Gastroesophageal sphincter (tissue), 4 donors: ENCODE data around the gene CDCA7L. TPM values are rescaled to one million over a fixed set of nuclear protein-coding genes. Genes with fewer than 3 reads are reported as not detected.

Experiments
- ATAC-seq: fragments of 150-250 bp; one replicate; pipeline ENCODE4 v1.9.1; 2016; ENCODE audit warnings: mild to moderate bottlenecking, moderate library complexity
- H3K27ac ChIP-seq, 4 donors: fragments of 200-600 bp; sonication (generic) in 3 of 4; 1 replicate in 3 of 4; 2 replicates in 1 of 4; pipeline ENCODE4 v1.5.1; 2016 to 2019
- H3K27me3 ChIP-seq: fragments of 200-600 bp; sonication (generic); one replicate; pipeline ENCODE4 v1.5.1; 2019
- H3K36me3 ChIP-seq, 2 donors: fragments of 200-600 bp; sonication (generic); one replicate each; pipeline ENCODE4 v1.5.1; 2019; ENCODE audit warnings: control low read depth in 1 of 2
- H3K4me1 ChIP-seq, 3 donors: fragments of 200-600 bp; sonication (generic); 1 replicate in 2 of 3; 2 replicates in 1 of 3; pipeline ENCODE4 v1.5.1; 2016 to 2019; ENCODE audit warnings: control low read depth in 2 of 3
- H3K4me3 ChIP-seq, 2 donors: fragments of 200-600 bp; sonication (generic); one replicate each; pipeline ENCODE4 v1.5.1; 2019; ENCODE audit warnings: mild to moderate bottlenecking in 1 of 2, moderate library complexity in 1 of 2
- H3K9me3 ChIP-seq, 3 donors: fragments of 200-600 bp; sonication (generic); one replicate each; pipeline ENCODE4 v1.5.1; 2017 to 2019; ENCODE audit warnings: control low read depth in 2 of 3
- CTCF ChIP-seq, 4 experiments: fragments of 200-600 bp in 2 of 4; fragments of 450-650 bp in 2 of 4; sonication (generic) in 1 of 4; IDR thresholded peaks; one replicate each; pipeline ENCODE4 v1.5.1; 2017 to 2019; ENCODE audit warnings: antibody characterized with exemption in 4 of 4, mild to moderate bottlenecking in 2 of 4, moderate library complexity in 2 of 4
- EP300 ChIP-seq: sonication (generic); formaldehyde crosslinking; IDR thresholded peaks from one replicate; pipeline ENCODE4 v1.6.1; 2017; ENCODE audit warnings: antibody characterized with exemption, mild to moderate bottlenecking
- POLR2A ChIP-seq, 2 donors: fragments of 450-650 bp; IDR thresholded peaks; one replicate each; pipeline ENCODE4 v1.6.1; 2017; ENCODE audit warnings: antibody characterized with exemption in 2 of 2, mild to moderate bottlenecking in 2 of 2, moderate library complexity in 1 of 2
- POLR2AphosphoS5 ChIP-seq: sonication (generic); formaldehyde crosslinking; IDR thresholded peaks from one replicate; pipeline ENCODE4 v1.6.1; 2017; ENCODE audit warnings: antibody characterized with exemption
- WGBS, 2 donors: methylation state at CpG; one replicate each; pipeline ENCODE4 v1.1.5; 2018; ENCODE audit warnings: low coverage in 1 of 2; 5-methylcytosine and 5-hydroxymethylcytosine counted together
- total RNA-seq, 4 donors: library from RNA; depleted of rRNA; stranded (reverse); fragments of >200 nt; gene quantifications; one replicate each; pipeline ENCODE4 v1.1.0, GENCODE V29; 2016

The CDCA7L gene
- total RNA-seq, 4 donors from 2014 or later, result 19.6 to 47.7 (median 30.3) TPM

- H3K36me3 ChIP-seq, result no peaks in the 10 kb centered on the region
- no peaks in the 10 kb centered on the region for H3K27me3 ChIP-seq
- no peak overlapping the region for H3K4me3 ChIP-seq
- 70% methylated on average over 2 of the region's 2 CpGs; no CpG with 5 or more reads in 1 of the 2 donors for WGBS, 2 donors
- ATAC-seq, result no peak
- TF ChIP-seq CTCF (IDR thresholded peaks at IDR 0.05), result no peak
- TF ChIP-seq POLR2AphosphoS5, result no peak
- TF ChIP-seq EP300, result no peak
- no peak for TF ChIP-seq POLR2A (IDR thresholded peaks at IDR 0.05)
- H3K4me1 ChIP-seq, result no peaks in the 10 kb centered on the region
- no peaks in the 10 kb centered on the region for H3K9me3 ChIP-seq
- no peak overlapping the region for H3K27ac ChIP-seq
Measured at GRCh38 chr7:21981524-21981923, 35.8 kb upstream of the CDCA7L start.

DNA sequence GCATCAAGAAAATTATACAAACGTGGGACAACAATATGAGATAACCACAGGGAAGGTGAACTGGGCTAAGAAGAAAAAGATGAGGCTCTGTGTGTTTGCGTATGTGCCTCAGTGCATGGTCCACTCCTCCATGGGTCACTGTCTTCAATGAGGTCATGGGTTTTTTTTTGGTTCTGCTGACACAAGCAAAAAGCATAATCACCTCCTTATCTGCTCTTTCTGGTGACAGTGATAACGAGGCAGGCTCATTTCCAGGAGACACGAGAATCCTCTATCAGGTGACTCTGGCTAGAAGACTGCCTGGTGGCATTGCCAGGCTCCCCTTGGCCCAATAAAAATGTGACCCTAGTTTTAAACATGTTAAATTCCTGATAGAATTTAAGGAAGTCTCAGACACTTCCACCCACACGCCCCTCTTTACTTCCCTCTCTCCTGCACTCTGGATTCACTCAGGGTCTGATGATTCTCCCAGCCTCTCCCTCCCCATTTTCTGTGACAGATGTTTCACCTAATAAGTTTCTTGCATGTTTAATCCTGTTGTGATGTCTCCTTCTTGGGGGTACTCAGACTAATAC is 35.3 kb upstream of the CDCA7L start:
- Histone ChIP-seq H3K4me3 (no peak overlapping the region), H3K27ac (no peak overlapping the region), H3K36me3 (no peaks in the 10 kb centered on the region), H3K4me1 (no peaks in the 10 kb centered on the region), H3K27me3 (no peaks in the 10 kb centered on the region), H3K9me3 (no peaks in the 10 kb centered on the region)
- no peak for ATAC-seq
- TF ChIP-seq POLR2AphosphoS5, result no peak
- TF ChIP-seq POLR2A (IDR thresholded peaks at IDR 0.05), result no peak
- TF ChIP-seq EP300, result no peak
- TF ChIP-seq CTCF (IDR thresholded peaks at IDR 0.05), result no peak
- WGBS, 2 donors, result 57 to 79% methylated on average over 5 of the region's 5 CpGs

DNA sequence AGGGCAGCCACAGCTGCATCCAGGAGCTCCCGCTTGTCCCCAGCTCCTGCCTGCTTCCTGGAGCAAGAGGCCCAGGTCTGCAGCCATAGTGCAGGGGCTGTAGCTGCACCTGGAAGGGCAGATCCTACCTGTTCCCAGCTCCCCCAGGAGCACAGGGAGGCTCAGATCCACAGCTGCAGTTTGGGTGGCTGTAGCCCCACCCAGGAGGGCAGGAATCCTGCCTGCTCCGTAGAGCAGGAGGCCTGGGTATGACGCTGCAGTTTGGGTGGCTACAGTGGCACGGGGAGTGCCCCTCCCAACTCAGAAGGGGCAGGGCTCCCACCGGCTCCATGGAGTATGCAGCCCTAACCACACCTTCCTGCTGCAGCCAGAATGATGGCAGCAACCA is 26.7 kb upstream of the CDCA7L start:
- no peak for ATAC-seq
- WGBS, 2 donors, result no CpG with 5 or more reads among the region's 5 CpGs
- H3K4me3 ChIP-seq, result no peak overlapping the region
- no peak overlapping the region for H3K27ac ChIP-seq
- H3K4me1 ChIP-seq, result no peaks in the 10 kb centered on the region
- H3K27me3 ChIP-seq, result no peaks in the 10 kb centered on the region
- H3K36me3 ChIP-seq, result no peaks in the 10 kb centered on the region
- H3K9me3 ChIP-seq, result no peaks in the 10 kb centered on the region
- TF ChIP-seq EP300 (no peak), POLR2AphosphoS5 (no peak)

- WGBS, 2 donors, result 88 to 96% methylated on average over 3 of the region's 6 CpGs
- ATAC-seq, result no peak
- no peaks in the 10 kb centered on the region for H3K27me3 ChIP-seq
Measured at GRCh38 chr7:21971780-21972396, 26.2 kb upstream of the CDCA7L start.

GRCh38 chr7:21969822-21970221 is 24.1 kb upstream of the CDCA7L start:
- Histone ChIP-seq H3K4me1 (no peaks in the 10 kb centered on the region), H3K4me3 (no peak overlapping the region), H3K36me3 (no peaks in the 10 kb centered on the region), H3K27me3 (no peaks in the 10 kb centered on the region), H3K27ac (no peak overlapping the region), H3K9me3 (no peaks in the 10 kb centered on the region)
- no peak for ATAC-seq
- TF ChIP-seq POLR2A (IDR thresholded peaks at IDR 0.05) (no peak), CTCF (IDR thresholded peaks at IDR 0.05) (no peak), EP300 (no peak), POLR2AphosphoS5 (no peak)

More at GRCh38 chr7:21971780-21972396, 26.2 kb upstream of the CDCA7L start:
- H3K4me3 ChIP-seq, result no peak overlapping the region
- H3K36me3 ChIP-seq, result no peaks in the 10 kb centered on the region
- no peak overlapping the region for H3K27ac ChIP-seq
- TF ChIP-seq EP300 (no peak), POLR2A (IDR thresholded peaks at IDR 0.05) (no peak), POLR2AphosphoS5 (no peak), CTCF (IDR thresholded peaks at IDR 0.05) (no peak)
- no peaks in the 10 kb centered on the region for H3K4me1 ChIP-seq
- H3K9me3 ChIP-seq, result no peaks in the 10 kb centered on the region
